IPS-20b (cell line): Measurements from ENCODE around the gene DHRS11.

ENCODE experiments used
- H3K27ac ChIP-seq: one replicate; pipeline ENCODE4 v1.5.1; 2013; ENCODE audit warnings: low read length
- H3K27me3 ChIP-seq: 2 replicates; pipeline ENCODE4 v1.6.1; 2013; ENCODE audit warnings: mild to moderate bottlenecking, low read length, inconsistent platforms; ENCODE audit not compliant: insufficient read depth
- H3K36me3 ChIP-seq: 2 replicates; pipeline ENCODE4 v1.6.1; 2013; ENCODE audit warnings: low read depth, mild to moderate bottlenecking, inconsistent platforms, low read length, moderate library complexity; ENCODE audit not compliant: insufficient read depth
- H3K4me1 ChIP-seq: 2 replicates; pipeline ENCODE4 v1.6.1; 2013; ENCODE audit warnings: mild to moderate bottlenecking, control low read depth, inconsistent platforms, low read length, moderate library complexity; ENCODE audit not compliant: insufficient read depth
- H3K4me3 ChIP-seq: 2 replicates; pipeline ENCODE4 v1.5.1; 2013; ENCODE audit warnings: mild to moderate bottlenecking, low read length, inconsistent platforms
- H3K9ac ChIP-seq: 2 replicates; pipeline ENCODE4 v1.6.1; 2013; ENCODE audit warnings: low read depth, mild to moderate bottlenecking, inconsistent platforms, low read length, moderate library complexity
- H3K9me3 ChIP-seq: 2 replicates; pipeline ENCODE4 v1.6.1; 2013; ENCODE audit warnings: mild to moderate bottlenecking, low read depth, low read length, inconsistent platforms; ENCODE audit not compliant: insufficient read depth

Gene DHRS11

GRCh38 chr17:36623281-36623680 lies 31.6 kb downstream of the DHRS11 start:
- Histone ChIP-seq H3K36me3 (no peaks in the 10 kb centered on the region), H3K9ac (no peak overlapping the region), H3K27me3 (no peaks in the 10 kb centered on the region), H3K4me3 (no peak overlapping the region), H3K9me3 (no peaks in the 10 kb centered on the region), H3K4me1 (peaks cover 6% of the 10 kb centered on the region; the same call in 1 of the 2 replicates), H3K27ac (no peak overlapping the region)

GRCh38 chr17:36625188-36625587 lies 33.5 kb downstream of the DHRS11 start:
- H3K9ac ChIP-seq: no peak overlapping the region
- no peaks in the 10 kb centered on the region for H3K36me3 ChIP-seq
- no peak overlapping the region for H3K4me3 ChIP-seq
- H3K4me1 ChIP-seq: peaks cover 6% of the 10 kb centered on the region; the same call in 1 of the 2 replicates
- no peaks in the 10 kb centered on the region for H3K9me3 ChIP-seq
- H3K27ac ChIP-seq: no peak overlapping the region
- no peaks in the 10 kb centered on the region for H3K27me3 ChIP-seq

GRCh38 chr17:36627101-36627500 lies 35.4 kb downstream of the DHRS11 start:
- H3K9ac ChIP-seq: no peak overlapping the region

DNA sequence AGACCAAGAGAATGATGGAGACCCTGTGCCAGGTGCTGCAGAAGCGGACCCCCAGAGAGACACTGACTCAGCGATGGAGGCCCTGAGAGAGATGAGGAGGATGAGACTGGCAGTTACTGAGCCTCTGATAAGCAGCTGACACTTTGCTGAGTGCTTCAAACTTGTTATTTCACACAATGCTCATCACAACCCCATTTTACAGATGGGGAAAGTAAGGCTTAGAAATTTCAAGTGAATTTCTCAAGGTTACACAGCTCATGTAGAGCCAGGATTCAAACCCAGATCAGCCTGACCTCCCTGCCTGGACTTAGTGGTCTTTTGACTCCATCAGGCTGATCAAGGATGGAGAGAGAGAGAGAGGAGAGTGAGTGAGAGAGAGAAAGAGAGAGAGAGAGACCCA lies 36.9 kb downstream of the DHRS11 start:
- Histone ChIP-seq H3K27ac (no peak overlapping the region), H3K36me3 (no peaks in the 10 kb centered on the region), H3K27me3 (peaks cover 30% of the 10 kb centered on the region), H3K4me1 (peaks cover 21% of the 10 kb centered on the region), H3K9me3 (no peaks in the 10 kb centered on the region), H3K9ac (no peak overlapping the region), H3K4me3 (no peak overlapping the region)

More at GRCh38 chr17:36627101-36627500, 35.4 kb downstream of the DHRS11 start:
- Histone ChIP-seq H3K36me3 (no peaks in the 10 kb centered on the region), H3K9me3 (no peaks in the 10 kb centered on the region), H3K27ac (no peak overlapping the region), H3K4me3 (no peak overlapping the region), H3K4me1 (peaks cover 7% of the 10 kb centered on the region; the same call in 1 of the 2 replicates), H3K27me3 (peaks cover 15% of the 10 kb centered on the region)

- no peak overlapping the region for H3K27ac ChIP-seq
- H3K4me3 ChIP-seq: no peak overlapping the region
- H3K27me3 ChIP-seq: peaks cover 37% of the 10 kb centered on the region
- H3K36me3 ChIP-seq: no peaks in the 10 kb centered on the region
- H3K4me1 ChIP-seq: peaks cover 24% of the 10 kb centered on the region
- H3K9me3 ChIP-seq: no peaks in the 10 kb centered on the region
- H3K9ac ChIP-seq: no peak overlapping the region
These were observed 37.7 kb downstream of the DHRS11 start for GRCh38 chr17:36629252-36629847.

- Histone ChIP-seq H3K4me1 (peaks cover 24% of the 10 kb centered on the region), H3K4me3 (no peak overlapping the region), H3K27me3 (peaks cover 44% of the 10 kb centered on the region), H3K27ac (no peak overlapping the region), H3K36me3 (no peaks in the 10 kb centered on the region), H3K9ac (no peak overlapping the region), H3K9me3 (no peaks in the 10 kb centered on the region)
These were observed 38.4 kb downstream of the DHRS11 start for GRCh38 chr17:36629970-36630502.

DNA sequence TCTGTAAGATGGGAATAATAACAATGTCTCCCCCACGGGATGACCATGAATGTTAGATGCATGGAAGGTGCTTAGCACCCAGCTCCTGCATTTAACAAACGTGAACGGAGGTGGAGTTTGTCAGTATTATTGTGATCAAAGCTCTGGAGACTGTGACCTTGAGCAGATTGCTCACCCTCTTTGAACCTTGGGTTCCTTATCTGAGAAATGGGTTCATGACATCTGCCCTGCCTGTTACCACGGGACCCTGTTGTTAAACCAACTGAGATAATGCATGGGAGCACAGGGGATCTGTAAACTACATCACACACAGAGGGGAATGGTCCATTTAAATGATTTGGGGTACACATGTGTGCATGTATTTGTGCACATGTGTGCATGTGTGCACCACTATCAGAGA lies 39.3 kb downstream of the DHRS11 start:
- H3K9me3 ChIP-seq: no peaks in the 10 kb centered on the region
- H3K4me3 ChIP-seq: no peak overlapping the region
- no peaks in the 10 kb centered on the region for H3K36me3 ChIP-seq
- peaks cover 24% of the 10 kb centered on the region for H3K4me1 ChIP-seq
- H3K27me3 ChIP-seq: peaks cover 49% of the 10 kb centered on the region
- H3K27ac ChIP-seq: no peak overlapping the region
- no peak overlapping the region for H3K9ac ChIP-seq

DNA sequence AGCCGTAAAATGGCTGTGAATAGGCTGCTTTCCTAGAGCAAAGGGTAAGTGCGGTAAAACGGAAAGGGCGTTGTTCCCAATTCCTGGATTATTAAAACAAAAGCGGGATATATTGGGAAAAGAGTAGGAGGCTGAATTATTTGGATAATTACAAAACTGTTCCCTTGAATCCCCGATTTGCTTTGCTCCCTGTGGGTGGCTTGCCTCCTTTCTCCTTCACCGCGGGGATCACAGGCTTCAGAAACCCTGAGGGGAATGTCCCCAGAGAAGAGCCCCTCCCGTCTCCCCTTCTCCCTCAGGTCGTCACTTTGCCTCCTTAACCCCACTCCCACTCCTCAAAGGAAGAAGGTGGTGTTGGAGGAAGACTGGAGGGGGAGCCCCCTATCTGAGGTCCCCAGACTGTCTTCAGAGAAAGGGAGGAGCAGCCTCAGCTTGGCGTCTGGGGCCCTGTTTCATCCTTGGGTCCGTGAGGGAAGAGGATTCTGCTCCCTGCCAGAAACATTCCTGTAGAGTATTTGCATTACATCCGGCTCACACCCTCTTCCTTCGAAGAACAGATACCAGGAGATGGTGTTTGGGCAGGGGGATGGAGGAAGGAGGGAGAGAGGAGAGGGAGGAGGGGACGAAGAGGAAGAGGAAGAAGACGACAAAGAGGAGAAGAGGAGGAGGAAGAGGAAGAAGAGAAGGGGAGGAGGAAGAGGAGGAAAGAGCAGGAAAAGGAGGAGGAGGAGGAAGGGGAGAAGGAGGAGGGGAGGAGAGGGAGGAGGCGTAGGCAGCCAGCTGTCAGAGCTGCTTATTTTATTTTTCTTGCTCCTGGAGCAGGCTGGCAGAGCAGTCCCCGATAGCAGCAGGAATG lies 41.5 kb downstream of the DHRS11 start:
- no peaks in the 10 kb centered on the region for H3K36me3 ChIP-seq
- H3K4me3 ChIP-seq: peak overlapping the region; percentile 49; the same call in 1 of the 2 replicates
- H3K27ac ChIP-seq: no peak overlapping the region
- no peak overlapping the region; the same call in 1 of the 2 replicates for H3K9ac ChIP-seq
- H3K9me3 ChIP-seq: no peaks in the 10 kb centered on the region
- H3K4me1 ChIP-seq: peaks cover 17% of the 10 kb centered on the region
- peaks cover 63% of the 10 kb centered on the region for H3K27me3 ChIP-seq

DNA sequence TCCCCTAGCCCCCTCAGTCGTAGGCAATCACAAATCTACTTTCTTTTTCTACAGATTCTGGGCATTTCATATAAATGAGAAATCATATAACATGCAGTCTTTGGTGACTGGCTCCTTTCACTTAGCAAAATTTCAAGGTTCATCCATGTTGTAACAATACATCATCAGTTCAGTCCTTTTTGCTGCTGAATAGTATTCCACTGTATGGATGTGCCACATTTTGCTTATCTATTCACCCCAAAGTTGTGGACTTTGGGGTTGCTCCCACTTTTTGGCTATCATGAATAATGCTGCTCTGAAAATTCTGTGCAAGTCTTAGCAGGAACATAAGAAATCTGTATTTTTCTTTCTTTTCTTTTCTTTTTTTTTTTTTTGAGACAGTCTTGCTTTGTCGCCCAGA lies 48.7 kb downstream of the DHRS11 start:
- Histone ChIP-seq H3K9ac (no peak overlapping the region), H3K36me3 (no peaks in the 10 kb centered on the region), H3K27ac (no peak overlapping the region), H3K4me1 (peaks cover 5% of the 10 kb centered on the region; the same call in 1 of the 2 replicates), H3K27me3 (peaks cover 87% of the 10 kb centered on the region), H3K9me3 (no peaks in the 10 kb centered on the region), H3K4me3 (no peak overlapping the region)

GRCh38 chr17:36640836-36641235 lies 49.2 kb downstream of the DHRS11 start:
- H3K9ac ChIP-seq: no peak overlapping the region
- no peaks in the 10 kb centered on the region for H3K36me3 ChIP-seq
- peak overlapping the region; percentile 64; the same call in 1 of the 2 replicates for H3K4me3 ChIP-seq
- no peak overlapping the region for H3K27ac ChIP-seq
- H3K9me3 ChIP-seq: no peaks in the 10 kb centered on the region
- H3K27me3 ChIP-seq: peaks cover 87% of the 10 kb centered on the region
- H3K4me1 ChIP-seq: peaks cover 9% of the 10 kb centered on the region; the same call in 1 of the 2 replicates

DNA sequence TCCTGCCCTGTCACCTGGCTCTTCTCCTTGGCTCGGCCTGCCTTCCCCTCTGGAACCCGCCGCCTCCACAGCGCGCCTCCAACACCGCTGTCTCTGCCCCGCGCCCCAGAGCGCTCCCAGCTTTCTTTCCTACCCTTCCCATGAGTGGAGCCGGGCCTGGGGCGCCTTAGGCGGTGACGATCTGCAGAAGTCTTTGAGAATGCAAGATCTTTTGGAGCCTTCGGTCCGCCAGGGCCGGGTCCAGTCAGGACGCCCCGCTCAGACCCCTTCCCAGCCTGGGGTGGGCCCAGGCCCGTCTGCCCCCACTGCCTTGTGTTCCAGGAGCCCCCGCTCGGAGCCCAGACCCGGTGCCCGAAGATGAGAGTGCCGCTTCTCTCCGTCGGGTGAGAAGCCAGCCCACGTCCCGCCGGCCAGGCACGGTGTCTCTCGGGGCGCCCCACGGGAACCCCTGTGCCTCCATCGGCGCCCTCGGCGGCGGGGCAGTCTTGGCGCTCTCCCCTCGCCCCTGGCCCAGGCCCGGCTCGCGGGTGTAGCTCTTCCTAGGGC lies 49.7 kb downstream of the DHRS11 start:
- H3K27ac ChIP-seq: no peak overlapping the region
- H3K36me3 ChIP-seq: no peaks in the 10 kb centered on the region
- peaks cover 10% of the 10 kb centered on the region; the same call in 1 of the 2 replicates for H3K4me1 ChIP-seq
- H3K4me3 ChIP-seq: peak overlapping the region; percentile 64
- peaks cover 87% of the 10 kb centered on the region for H3K27me3 ChIP-seq
- H3K9ac ChIP-seq: no peak overlapping the region
- H3K9me3 ChIP-seq: no peaks in the 10 kb centered on the region
